ENCODE results near the gene GTPBP1. TPM values are rescaled to one million over a fixed set of nuclear protein-coding genes. Genes with fewer than 3 reads are reported as not detected.

GTPBP1 gene
- total and polyA plus RNA-seq, 2 donors (not counting 1 experiment from before 2014, with no cell fraction given) = 77.8 to 174 TPM

DNA sequence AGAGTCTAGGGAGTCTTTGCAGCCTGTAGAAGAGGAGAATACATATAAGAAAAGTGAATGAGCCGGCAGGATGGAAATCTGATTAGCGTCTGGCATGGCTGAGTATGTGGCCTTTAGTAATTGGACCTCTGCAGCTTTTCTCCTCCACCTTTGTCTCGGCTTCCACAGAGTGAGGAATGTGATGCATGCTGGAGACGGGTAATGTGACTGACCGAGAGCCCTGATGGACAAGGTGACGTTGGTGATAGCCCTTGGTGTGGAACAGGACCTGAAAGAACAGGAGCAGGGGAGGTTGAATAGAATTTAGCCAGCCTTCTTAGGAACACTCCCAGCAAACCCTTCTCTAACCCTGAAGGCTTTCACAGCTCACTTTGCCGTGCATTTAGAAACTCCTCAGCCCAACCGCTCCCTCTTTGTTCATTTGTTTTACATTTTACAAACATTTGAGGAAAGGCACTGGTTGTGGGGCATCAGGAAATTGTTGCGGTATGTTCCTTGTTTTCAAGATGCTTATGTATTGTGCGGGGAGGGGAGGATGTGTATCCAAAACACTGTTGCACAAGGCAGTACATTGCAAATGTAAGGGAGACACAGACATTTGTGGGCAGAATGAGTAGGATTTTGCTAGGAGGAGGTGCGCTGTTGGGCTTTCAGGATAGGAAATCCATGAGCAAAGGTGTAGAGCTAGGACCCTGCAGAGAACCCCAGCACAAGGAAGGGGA, 6.9 kb downstream of the GTPBP1 start:
- POLR2A ChIA-PET = no interaction called here
- no peaks in the 10 kb centered on the region for H3K9me3 ChIP-seq (ENCODE audit: control extremely low read depth in 1 of 3, control insufficient read depth in 2 of 3, insufficient read depth in 1 of 3, low read length in 2 of 3)
- CTCF ChIA-PET = no interaction called here
- WGBS (ENCODE audit: insufficient coverage) = 93% methylated on average over 5 of the region's 11 CpGs
- Mint-ChIP-seq H3K9me3 (ENCODE audit: insufficient read depth) (no peaks in the 10 kb centered on the region), H3K27me3 (no peaks in the 10 kb centered on the region), H3K4me3 (no peak overlapping the region), H3K4me1 (peaks cover 63% of the 10 kb centered on the region), H3K27ac (no peak overlapping the region)
- peaks cover 34 to 35% of the 10 kb centered on the region in 2 donors for H3K4me1 ChIP-seq (ENCODE audit: control insufficient read depth in 2 of 2, insufficient read depth in 2 of 2, low read length in 2 of 2)
- no peak for ATAC-seq (ENCODE audit: low read depth)
- no peak for TF ChIP-seq EZH2 (IDR thresholded peaks at IDR 0.05; ENCODE audit: borderline replicate concordance, insufficient read depth, low read depth, low read length, poor library complexity, severe bottlenecking)
- TF ChIP-seq, protein P1, sequence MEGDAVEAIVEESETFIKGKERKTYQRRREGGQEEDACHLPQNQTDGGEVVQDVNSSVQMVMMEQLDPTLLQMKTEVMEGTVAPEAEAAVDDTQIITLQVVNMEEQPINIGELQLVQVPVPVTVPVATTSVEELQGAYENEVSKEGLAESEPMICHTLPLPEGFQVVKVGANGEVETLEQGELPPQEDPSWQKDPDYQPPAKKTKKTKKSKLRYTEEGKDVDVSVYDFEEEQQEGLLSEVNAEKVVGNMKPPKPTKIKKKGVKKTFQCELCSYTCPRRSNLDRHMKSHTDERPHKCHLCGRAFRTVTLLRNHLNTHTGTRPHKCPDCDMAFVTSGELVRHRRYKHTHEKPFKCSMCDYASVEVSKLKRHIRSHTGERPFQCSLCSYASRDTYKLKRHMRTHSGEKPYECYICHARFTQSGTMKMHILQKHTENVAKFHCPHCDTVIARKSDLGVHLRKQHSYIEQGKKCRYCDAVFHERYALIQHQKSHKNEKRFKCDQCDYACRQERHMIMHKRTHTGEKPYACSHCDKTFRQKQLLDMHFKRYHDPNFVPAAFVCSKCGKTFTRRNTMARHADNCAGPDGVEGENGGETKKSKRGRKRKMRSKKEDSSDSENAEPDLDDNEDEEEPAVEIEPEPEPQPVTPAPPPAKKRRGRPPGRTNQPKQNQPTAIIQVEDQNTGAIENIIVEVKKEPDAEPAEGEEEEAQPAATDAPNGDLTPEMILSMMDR (IDR thresholded peaks at IDR 0.05) = no peak
- no peak overlapping the region for H3K4me2 ChIP-seq (replicated peaks; ENCODE audit: low read depth, low read length, poor library complexity, severe bottlenecking)
- H3K36me3 ChIP-seq (replicated peaks in 1 of 2; ENCODE audit: control extremely low read depth in 1 of 2, control insufficient read depth in 1 of 2, extremely low read depth in 1 of 2, insufficient read depth in 2 of 2, low read length in 1 of 2) = peaks cover 0 to 58% of the 10 kb centered on the region in 2 experiments
- no peak overlapping the region for H2AFZ ChIP-seq (ENCODE audit: insufficient read depth, low read depth, low read length, poor library complexity, severe bottlenecking)
- intact Hi-C loops (cut with micrococcal nuclease) = no loop called here
- no peak overlapping the region for H3K9ac ChIP-seq (ENCODE audit: low read length)
- no peak overlapping the region for H3K27ac ChIP-seq (ENCODE audit: low read length in 2 of 2)
- H4K20me1 ChIP-seq (ENCODE audit: control insufficient read depth, insufficient read depth, low read length, poor library complexity, severe bottlenecking) = peaks cover 98% of the 10 kb centered on the region
- peaks cover 97% of the 10 kb centered on the region for H3K79me2 ChIP-seq (ENCODE audit: control insufficient read depth, insufficient read depth, low read length)
- DNase-seq = no peak
- no peak overlapping the region for H3K4me3 ChIP-seq (ENCODE audit: control extremely low read depth in 1 of 5, extremely low read depth in 1 of 5, insufficient read depth in 1 of 5, low read depth in 2 of 5, low read length in 4 of 5)
- H3K27me3 ChIP-seq (replicated peaks in 1 of 4; ENCODE audit: control extremely low read depth in 1 of 4, control insufficient read depth in 3 of 4, insufficient read depth in 4 of 4, low read length in 3 of 4) = no peaks in the 10 kb centered on the region

DNA sequence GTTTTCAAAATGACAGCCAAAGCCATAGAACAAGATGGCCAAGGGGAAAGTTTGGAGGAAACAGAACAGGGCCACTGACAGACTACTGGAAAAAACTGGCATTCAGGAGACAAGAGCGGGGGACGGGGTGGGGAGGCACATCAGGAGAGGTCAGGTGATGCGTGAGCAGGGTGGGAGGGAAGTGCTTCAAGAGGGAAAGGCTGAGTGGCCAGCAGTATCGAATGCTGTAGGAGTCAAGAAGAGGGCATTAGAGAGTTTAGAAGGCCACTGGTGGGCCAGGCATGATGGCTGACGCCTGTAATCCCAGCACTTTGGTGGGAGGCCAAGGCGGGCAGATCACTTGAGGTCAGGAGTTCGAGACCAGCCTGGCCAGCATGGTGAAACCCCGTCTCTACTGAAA, 8.2 kb downstream of the GTPBP1 start:
- Histone ChIP-seq H2AFZ (ENCODE audit: insufficient read depth, low read depth, low read length, poor library complexity, severe bottlenecking) (no peak overlapping the region), H3K27ac (ENCODE audit: low read length in 2 of 2) (no peak overlapping the region), H3K36me3 (replicated peaks in 1 of 2; ENCODE audit: control extremely low read depth in 1 of 2, control insufficient read depth in 1 of 2, extremely low read depth in 1 of 2, insufficient read depth in 2 of 2, low read length in 1 of 2) (peaks cover 0 to 70% of the 10 kb centered on the region in 2 experiments), H4K20me1 (ENCODE audit: control insufficient read depth, insufficient read depth, low read length, poor library complexity, severe bottlenecking) (peaks cover 85% of the 10 kb centered on the region), H3K4me1 (ENCODE audit: control insufficient read depth in 2 of 2, insufficient read depth in 2 of 2, low read length in 2 of 2) (peaks cover 22% of the 10 kb centered on the region in 2 donors), H3K9me3 (ENCODE audit: control extremely low read depth in 1 of 3, control insufficient read depth in 2 of 3, insufficient read depth in 1 of 3, low read length in 2 of 3) (no peaks in the 10 kb centered on the region), H3K9ac (ENCODE audit: low read length) (no peak overlapping the region), H3K79me2 (ENCODE audit: control insufficient read depth, insufficient read depth, low read length) (peaks cover 84% of the 10 kb centered on the region), H3K27me3 (replicated peaks in 1 of 4; ENCODE audit: control extremely low read depth in 1 of 4, control insufficient read depth in 3 of 4, insufficient read depth in 4 of 4, low read length in 3 of 4) (no peaks in the 10 kb centered on the region), H3K4me3 (ENCODE audit: control extremely low read depth in 1 of 5, extremely low read depth in 1 of 5, insufficient read depth in 1 of 5, low read depth in 2 of 5, low read length in 4 of 5) (no peak overlapping the region), H3K4me2 (replicated peaks; ENCODE audit: low read depth, low read length, poor library complexity, severe bottlenecking) (no peak overlapping the region)
- TF ChIP-seq, protein P1 (IDR thresholded peaks at IDR 0.05) = no peak
- no peak for TF ChIP-seq EZH2 (IDR thresholded peaks at IDR 0.05; ENCODE audit: borderline replicate concordance, insufficient read depth, low read depth, low read length, poor library complexity, severe bottlenecking)
- ChIA-PET CTCF (interaction anchor here (0.7 kb wide), 1 partner anchor 253 kb away, joined by 3 read pairs; no protein-coding TSS in a partner anchor), POLR2A (no interaction called here)
- H3K4me3 Mint-ChIP-seq = no peak overlapping the region
- H3K27me3 Mint-ChIP-seq = no peaks in the 10 kb centered on the region
- H3K9me3 Mint-ChIP-seq (ENCODE audit: insufficient read depth) = no peaks in the 10 kb centered on the region
- 97% methylated on average over 7 of the region's 8 CpGs for WGBS (ENCODE audit: insufficient coverage)
- no peak overlapping the region for H3K27ac Mint-ChIP-seq
- no peak for ATAC-seq (ENCODE audit: low read depth)
- DNase-seq = no peak
- intact Hi-C loops (cut with micrococcal nuclease) = no loop called here
- H3K4me1 Mint-ChIP-seq = peaks cover 52% of the 10 kb centered on the region
